ENCODE data around the gene THAP8. TPM values are rescaled to one million over a fixed set of nuclear protein-coding genes. Genes with fewer than 3 reads are reported as not detected.

Gene THAP8
- total RNA-seq, 1 donor from 2014 or later, result 10.1 TPM

DNA sequence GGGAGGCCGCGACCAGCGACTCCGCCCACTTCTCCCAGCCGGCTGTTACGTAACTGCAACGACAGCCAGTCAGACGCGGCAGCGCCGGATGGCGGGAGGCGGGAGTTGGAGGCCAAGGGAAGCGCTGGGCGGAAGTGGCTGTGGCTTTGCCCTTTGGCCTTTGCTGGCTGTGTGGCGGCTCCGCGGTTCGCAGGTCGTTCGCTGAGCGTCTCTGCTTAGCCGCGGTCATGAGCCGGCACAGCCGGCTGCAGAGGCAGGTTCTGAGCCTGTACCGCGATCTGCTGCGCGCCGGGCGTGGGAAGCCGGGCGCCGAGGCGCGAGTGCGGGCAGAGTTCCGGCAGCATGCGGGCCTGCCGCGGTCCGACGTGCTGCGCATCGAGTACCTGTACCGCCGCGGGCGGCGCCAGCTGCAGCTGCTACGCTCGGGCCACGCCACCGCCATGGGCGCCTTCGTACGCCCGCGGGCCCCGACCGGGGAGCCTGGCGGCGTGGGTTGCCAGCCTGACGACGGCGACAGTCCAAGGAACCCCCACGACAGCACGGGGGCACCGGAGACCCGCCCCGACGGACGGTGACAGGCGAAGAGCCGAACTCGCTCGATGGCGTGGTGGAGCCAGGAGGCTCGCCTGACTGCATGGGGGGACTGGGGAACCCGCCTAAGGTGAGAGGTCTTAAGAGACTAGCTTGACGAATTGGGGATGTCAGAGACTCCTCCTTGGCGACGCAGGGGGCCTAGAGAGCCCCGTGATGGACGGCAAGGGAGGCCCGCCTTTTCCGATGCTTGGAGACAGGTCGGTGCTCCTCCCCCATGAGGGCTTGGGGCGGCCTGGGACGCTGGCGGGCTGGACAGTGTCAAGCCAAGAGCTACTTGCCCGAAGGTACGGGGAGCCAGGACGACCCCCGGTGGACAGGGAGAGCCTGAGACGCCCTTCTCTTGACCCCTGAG lies 58.8 kb downstream of the THAP8 start, which contains the start of gene SDHAF1:
Gene SDHAF1 (plus strand): TSS at position 141 of the 946 bp plus-strand sequence. CDS start 87 bp downstream, at position 228.
- peaks cover 3% of the 10 kb centered on the region for H3K36me3 Mint-ChIP-seq (ENCODE audit: insufficient read depth)
- H3K9me3 Mint-ChIP-seq (ENCODE audit: low read depth), result no peaks in the 10 kb centered on the region
- TF ChIP-seq, protein P1, sequence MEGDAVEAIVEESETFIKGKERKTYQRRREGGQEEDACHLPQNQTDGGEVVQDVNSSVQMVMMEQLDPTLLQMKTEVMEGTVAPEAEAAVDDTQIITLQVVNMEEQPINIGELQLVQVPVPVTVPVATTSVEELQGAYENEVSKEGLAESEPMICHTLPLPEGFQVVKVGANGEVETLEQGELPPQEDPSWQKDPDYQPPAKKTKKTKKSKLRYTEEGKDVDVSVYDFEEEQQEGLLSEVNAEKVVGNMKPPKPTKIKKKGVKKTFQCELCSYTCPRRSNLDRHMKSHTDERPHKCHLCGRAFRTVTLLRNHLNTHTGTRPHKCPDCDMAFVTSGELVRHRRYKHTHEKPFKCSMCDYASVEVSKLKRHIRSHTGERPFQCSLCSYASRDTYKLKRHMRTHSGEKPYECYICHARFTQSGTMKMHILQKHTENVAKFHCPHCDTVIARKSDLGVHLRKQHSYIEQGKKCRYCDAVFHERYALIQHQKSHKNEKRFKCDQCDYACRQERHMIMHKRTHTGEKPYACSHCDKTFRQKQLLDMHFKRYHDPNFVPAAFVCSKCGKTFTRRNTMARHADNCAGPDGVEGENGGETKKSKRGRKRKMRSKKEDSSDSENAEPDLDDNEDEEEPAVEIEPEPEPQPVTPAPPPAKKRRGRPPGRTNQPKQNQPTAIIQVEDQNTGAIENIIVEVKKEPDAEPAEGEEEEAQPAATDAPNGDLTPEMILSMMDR (IDR thresholded peaks at IDR 0.05; ENCODE audit: unreplicated experiment), result no peak
- peak within 1 kb of the TSS; percentile 98 for H3K27ac Mint-ChIP-seq
- peak within 1 kb of the TSS; percentile 79 for H3K4me3 Mint-ChIP-seq (ENCODE audit: low read depth)
- peak; percentile 85 for DNase-seq (ENCODE audit: low spot score, unreplicated experiment)
- peaks cover 4% of the 10 kb centered on the region for H3K27me3 Mint-ChIP-seq
- peaks cover 11% of the 10 kb centered on the region for H3K4me1 Mint-ChIP-seq (ENCODE audit: low read depth)

DNA sequence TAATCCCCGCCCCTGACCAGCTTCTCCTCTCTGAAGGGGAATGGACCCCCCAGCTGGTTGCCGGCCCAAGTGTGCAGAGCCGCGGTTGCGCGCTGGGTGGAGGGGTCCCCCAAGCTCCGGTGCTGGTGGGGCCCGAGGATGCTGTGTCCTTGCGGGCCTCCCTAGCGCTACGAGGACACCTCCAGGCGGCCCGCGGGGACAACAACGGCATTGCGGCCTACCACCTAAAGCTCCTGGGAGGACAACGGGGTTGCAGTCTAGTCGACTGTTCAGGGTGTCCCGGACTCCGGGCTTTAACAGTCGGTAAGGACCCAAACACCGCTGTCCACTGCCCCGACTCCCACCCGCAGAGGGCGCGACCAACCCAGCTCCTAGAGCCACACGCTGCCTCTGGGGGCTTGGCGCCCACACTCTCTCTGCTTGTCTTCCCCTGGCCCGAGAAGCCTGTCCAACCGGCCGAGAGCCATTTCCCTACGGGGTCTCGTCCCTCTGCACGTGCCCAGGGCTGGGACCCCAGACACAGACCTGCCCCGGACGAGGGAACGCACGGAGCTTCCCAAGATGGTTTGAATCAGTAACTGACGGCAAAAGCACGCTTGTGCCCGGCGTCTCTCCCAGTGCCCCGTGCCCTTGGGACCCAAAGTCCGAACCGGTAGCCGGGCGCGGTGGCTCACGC lies 60.0 kb downstream of the THAP8 start:
- no peaks in the 10 kb centered on the region for H3K9me3 Mint-ChIP-seq (ENCODE audit: low read depth)
- peaks cover 2% of the 10 kb centered on the region for H3K36me3 Mint-ChIP-seq (ENCODE audit: insufficient read depth)
- peak overlapping the region; percentile 16 for H3K4me3 Mint-ChIP-seq (ENCODE audit: low read depth)
- H3K27me3 Mint-ChIP-seq, result peaks cover 10% of the 10 kb centered on the region
- no peak overlapping the region for H3K27ac Mint-ChIP-seq
- TF ChIP-seq, protein P1 (IDR thresholded peaks at IDR 0.05; ENCODE audit: unreplicated experiment), result no peak
- peaks cover 11% of the 10 kb centered on the region for H3K4me1 Mint-ChIP-seq (ENCODE audit: low read depth)
- DNase-seq (ENCODE audit: low spot score, unreplicated experiment), result no peak

DNA sequence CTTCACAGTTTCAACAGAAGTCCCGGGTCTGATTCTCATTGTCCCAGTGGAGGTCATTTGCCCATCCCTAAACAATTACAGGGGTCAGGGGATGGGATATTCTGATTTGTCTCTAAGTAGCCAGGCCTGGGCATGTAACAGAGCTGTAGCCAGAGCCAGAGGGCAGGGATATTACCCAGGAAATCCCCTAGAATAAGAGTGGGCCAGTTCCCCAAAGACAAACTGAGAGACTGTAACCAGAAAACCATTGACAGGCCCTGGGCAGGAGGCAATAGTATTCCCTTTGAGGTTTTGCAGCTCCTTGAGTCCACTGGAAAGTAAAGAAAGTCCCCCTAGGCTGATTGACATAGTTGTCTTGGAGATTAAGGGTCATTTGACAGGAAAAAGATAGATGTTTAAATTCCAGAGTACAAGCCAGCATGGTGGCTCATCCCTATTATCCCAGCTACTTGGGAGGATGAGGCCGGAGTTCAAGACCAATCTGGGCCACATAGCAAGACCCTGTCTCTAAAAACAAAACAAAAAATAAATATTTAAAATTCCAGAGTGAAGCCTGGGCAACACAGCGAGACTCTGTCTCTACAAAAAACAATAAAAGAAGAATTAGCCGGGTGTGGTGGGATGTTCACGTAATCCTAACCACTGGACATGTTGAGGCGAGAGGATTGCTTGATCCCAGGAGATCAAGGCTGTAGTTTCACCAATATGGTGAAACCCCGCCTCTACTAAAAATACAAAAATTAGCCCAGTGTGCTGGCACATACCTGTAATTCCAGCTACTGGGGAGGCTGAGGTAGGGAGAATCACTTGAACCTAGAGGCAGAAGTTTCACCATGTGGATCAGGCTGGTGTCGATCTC lies 60.9 kb downstream of the THAP8 start:
- no peak overlapping the region for H3K4me3 Mint-ChIP-seq (ENCODE audit: low read depth)
- H3K27me3 Mint-ChIP-seq, result peaks cover 20% of the 10 kb centered on the region
- peaks cover 11% of the 10 kb centered on the region for H3K4me1 Mint-ChIP-seq (ENCODE audit: low read depth)
- H3K36me3 Mint-ChIP-seq (ENCODE audit: insufficient read depth), result peaks cover 2% of the 10 kb centered on the region
- no peak overlapping the region for H3K27ac Mint-ChIP-seq
- DNase-seq (ENCODE audit: low spot score, unreplicated experiment), result no peak
- TF ChIP-seq, protein P1 (IDR thresholded peaks at IDR 0.05; ENCODE audit: unreplicated experiment), result no peak
- no peaks in the 10 kb centered on the region for H3K9me3 Mint-ChIP-seq (ENCODE audit: low read depth)

DNA sequence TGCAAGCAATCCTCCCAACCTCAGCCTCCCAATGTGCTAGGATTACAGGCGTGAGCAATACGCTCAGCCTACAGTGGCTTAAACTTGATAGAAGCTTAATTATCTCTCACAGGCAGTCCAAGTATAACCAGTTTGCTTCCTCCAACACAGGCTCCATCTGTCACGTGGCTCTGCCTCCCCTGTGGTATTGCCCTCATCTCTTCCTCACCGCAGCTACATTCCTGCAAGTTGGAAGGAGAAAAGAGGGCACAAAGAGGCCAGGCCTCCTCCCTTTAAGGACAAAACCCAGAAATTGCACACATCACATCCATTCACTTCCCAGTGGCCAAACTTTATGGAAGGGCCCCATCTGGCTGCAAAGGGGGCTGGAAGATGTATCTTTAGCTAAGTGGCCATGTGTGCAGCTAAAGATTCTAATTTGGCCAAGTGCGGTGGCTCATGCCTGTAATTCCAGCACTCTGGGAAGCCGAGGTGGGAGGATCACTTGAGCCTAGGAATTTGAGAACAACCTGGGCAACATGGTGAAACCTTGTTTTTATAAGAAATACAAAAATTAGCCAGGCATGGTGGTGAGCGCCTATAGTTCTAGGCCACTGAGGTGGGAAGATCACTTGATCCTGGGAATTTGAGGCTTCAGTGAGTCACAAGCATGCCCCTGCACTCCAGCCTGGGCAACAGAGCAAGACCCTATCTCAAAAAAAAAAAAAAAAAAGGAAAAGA lies 62.2 kb downstream of the THAP8 start:
- Mint-ChIP-seq H3K27me3 (peaks cover 25% of the 10 kb centered on the region), H3K4me3 (ENCODE audit: low read depth) (no peak overlapping the region), H3K27ac (no peak overlapping the region), H3K36me3 (ENCODE audit: insufficient read depth) (no peaks in the 10 kb centered on the region), H3K4me1 (ENCODE audit: low read depth) (peaks cover 12% of the 10 kb centered on the region), H3K9me3 (ENCODE audit: low read depth) (no peaks in the 10 kb centered on the region)
- DNase-seq (ENCODE audit: low spot score, unreplicated experiment), result no peak
- TF ChIP-seq, protein P1 (IDR thresholded peaks at IDR 0.05; ENCODE audit: unreplicated experiment), result no peak

Data from progenitor cell of endocrine pancreas (in vitro differentiated cells).